GM19043 (cell line): Measurements from ENCODE around the gene THAP7.
A peak's percentile ranks its signal among the peaks of the same experiment; 100 is the strongest.

Experiments
- ATAC-seq: cut with Tn5 transposase; IDR thresholded peaks from one replicate; pipeline ENCODE4 v1.9.1; 2021; ENCODE audit warnings: low read depth; ENCODE audit not compliant: unreplicated experiment

Gene THAP7

GRCh38 chr22:21031545-21032036 is 29.7 kb upstream of the THAP7 start:
- no peak for ATAC-seq

GRCh38 chr22:21030621-21031544 is 29.0 kb upstream of the THAP7 start:
- no peak for ATAC-seq

GRCh38 chr22:21030032-21030431 is 28.1 kb upstream of the THAP7 start:
- no peak for ATAC-seq

DNA sequence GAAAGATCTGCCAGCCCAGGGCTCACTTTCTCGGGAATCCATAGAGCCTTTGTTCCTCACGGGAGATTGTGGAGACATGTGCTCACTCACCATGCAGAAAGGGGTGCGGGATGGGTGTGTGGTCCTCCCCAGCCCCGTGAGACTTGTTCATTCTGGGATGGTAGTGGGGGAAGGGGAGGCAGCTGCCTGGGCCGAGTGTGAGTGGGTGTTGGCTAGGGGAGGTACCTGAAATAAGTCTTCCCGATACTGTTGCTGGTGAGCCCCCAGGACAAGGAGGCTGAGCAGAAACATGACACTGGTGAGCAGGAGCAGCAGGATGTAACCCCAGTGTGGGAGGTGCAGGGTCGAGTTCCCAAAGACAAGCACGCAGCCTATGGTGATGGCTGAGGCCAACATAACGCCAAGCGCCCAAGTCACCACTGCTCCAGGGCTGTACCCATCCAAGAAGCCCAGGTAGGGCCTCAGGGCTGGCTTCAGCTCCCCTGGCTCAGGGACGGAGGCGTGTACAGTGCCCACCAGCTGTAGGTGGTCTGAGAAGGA is 27.6 kb upstream of the THAP7 start:
- no peak for ATAC-seq

DNA sequence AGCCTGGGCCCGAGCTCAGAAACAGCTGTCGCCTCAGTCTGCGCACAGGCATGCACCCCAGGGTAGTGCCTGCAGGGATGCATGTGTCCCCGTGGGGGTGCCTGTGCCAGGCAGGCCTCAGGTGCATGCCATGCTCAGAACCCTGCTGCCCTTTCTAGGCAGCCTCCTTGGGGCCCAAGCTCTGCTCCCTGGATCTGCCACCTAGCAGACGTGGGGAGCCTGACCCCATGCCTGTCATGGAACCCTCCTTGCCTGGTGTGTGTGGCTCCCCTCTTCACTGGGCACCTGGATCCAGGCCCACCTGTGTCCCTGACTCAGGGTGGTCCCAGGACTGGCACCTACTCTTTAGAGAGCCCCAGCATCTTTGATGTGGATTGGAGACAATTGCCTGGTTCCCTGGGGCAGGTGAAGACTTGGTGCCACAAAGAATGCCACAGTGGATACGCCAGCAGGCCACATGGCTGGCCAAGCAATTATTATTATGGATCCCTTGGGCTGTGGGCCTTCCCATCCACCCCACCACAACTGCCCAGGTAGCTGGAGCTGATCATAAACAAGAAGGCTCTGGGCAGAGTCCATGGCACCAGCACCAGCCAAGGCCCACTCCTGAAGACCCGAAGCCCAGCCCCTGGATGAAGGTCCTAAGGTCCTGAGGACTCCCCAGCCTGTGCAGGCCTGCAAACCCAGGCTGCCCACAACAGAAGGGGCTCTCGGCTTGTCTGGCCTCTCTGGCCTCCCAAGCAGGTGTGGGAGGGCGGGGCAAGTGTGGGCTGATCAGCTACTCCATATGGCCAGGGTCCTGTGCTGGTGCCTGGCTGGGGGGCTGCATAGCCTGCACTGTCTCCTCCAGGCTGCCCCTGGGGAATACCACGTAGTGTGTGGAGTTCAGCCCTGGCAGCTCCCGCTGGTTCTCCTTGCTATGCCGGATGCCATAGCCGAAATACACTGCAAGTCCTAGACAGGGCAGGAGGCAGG is 26.6 kb upstream of the THAP7 start:
- ATAC-seq: no peak

DNA sequence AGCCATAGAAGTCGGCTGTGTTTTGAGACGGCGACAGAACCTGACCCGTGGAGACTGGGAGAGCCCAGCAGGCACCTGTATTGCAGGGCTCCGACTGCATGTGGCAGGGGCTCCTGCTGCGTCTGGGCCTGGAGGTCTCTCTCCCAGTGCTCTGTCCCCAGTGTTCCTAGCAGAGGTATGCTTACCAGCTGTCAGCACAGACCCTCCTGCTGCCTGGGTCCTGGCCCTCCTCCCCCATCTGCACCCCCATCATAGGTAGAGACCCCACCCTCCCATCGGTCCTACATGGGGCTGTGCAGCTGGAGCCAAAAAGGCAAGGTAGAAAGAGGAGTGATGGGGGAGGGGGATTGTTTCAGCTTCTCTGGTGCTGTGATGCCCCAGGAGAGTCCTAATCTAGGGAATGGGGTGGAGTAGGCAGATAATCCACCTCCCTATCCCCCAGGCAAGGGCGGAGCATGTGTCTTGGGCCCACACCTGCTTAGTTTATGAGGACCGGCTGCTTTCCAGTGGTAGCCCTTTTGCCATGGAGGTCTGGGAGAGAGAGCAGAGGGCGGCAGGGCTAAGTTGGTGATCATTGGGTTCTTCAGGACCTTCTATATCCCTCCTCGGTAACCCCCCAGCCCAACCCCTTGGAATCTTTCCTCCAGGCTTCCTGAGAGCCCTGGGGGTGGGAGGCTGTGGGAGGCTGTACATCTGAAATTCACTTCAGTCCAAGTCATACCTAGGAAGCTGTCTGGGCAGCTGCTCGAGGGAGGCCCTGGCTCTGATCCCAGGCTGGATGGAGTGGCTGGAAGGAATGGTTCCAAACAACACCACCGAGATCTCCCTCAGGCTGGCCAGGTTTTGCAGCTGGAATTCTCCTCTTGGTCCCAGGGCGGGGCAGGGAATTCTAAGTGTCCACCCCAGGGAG is 25.1 kb upstream of the THAP7 start:
- ATAC-seq: no peak

GRCh38 chr22:21025763-21026755 is 24.1 kb upstream of the THAP7 start:
- no peak for ATAC-seq

DNA sequence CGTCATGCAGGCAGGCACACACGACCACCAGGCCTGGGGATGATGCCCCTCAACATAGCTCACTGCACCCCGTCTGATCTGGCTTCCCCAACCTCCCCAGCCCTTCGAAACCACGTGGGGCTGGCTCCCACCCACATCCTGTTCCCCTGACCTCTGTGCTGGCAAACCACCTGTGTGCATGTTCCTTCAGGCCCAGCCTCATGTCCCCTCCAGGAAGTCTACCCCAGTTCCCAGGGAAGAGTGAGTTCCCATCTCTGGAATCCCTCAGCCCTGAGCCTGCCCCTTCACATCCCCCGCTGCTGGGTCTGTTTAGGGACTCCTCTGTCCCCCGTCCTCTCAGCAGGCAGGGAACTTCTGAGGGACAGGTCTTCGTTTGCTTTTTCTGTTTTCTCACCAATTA is 23.3 kb upstream of the THAP7 start:
- no peak for ATAC-seq

GRCh38 chr22:21022955-21023614 is 21.2 kb upstream of the THAP7 start:
- no peak for ATAC-seq

DNA sequence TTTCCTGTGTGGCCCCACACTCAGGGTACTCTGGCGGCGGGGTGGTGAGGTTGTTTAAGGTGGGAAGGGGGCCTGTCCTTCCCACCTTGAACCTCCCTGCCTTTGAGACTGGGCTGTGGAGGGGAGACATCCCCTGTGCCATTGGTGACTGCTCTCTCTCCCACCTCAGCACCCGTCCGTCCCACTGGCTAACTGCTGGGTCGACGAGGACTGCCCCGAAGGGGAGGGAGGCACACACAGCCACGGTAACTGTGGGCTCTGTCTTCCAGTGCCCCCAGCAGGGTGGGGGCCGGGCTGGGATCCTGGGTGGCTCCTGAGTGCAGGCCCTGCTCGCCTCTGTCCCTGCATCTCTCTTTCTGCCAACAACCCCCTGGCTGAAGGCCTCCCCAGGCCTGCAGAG is 20.6 kb upstream of the THAP7 start:
- ATAC-seq: no peak

GRCh38 chr22:21020802-21021429 is 19.0 kb upstream of the THAP7 start:
- ATAC-seq: no peak

DNA sequence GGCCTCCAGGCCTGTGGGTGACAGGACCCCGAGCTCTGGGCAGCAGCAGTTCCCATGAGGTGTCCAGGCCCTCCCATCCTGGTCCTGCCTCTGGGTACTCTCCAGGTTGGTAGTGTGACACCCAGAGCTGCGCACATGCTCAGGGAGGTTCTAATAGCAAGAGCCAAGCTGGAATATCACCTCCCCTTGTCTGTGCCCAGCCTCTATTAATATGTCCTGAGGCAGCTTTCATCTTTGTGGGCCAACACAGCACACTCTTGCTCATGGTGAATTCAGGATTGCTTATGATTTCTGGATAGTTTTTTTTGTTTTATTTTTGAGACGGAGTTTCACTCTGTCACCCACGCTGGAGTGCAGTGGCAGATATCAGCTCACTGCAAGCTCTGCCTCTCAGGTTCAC is 16.4 kb upstream of the THAP7 start:
- no peak for ATAC-seq

DNA sequence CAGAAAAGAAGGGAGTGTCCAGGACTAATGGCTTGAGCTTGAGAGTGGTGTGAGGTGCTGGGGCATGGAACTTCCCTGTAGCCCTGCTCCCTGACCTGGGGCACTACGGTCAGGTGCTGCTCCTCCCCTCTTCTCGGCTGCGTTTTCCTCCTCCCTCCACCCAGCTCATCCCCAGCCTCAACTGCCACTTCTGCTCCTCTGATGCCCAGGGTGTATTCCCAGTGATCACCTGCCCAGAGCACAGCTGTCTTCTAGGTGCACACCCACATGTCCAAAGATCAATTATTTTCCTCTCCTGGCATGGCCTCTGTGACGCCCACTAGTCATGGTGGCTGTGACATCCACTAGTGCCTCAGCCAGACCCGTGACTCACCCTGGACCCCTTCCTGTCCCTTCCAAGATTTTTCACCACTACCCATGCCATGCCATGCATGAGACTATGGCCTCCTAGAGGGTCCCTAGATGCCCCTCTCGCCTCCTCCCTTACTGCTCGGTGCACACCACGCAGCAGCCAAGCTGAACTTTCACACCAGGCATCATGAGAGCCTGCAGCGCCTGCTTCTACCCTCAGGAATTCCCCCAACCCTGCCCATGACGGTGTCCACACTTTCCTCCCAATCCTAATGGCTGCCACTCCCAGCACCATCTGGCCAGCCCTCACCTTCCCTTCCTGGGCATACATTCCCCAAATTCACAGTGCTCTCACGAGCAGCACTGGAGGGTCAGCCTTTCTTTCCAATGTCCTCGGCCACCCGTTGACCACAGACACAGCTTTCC is 14.9 kb upstream of the THAP7 start:
- ATAC-seq: no peak

DNA sequence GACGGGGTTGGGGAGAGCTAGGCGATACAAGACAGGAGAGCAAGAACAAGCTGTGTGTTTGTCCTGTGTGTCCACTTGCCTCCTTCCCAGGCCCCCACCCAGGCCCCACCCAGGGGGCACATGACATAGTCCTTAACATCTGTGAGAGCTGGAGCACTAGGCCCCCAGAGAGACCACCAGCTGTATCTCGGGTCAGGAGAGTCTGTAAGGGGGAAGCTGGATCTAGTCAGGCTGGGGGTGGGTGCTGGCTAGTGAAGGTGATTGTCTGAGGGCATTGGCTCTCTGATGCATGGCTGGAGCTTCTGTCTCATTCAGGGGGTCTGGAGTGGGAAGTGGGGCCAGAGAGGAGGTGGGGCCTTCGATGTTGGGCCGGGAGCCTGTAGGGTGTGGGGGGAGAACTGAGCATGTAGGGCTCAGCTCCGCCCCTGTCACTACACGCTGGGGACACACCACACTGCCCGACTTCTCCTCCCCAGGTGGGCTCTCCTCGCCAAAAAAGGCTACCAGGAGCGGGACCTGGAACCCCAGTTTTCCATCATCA is 13.6 kb upstream of the THAP7 start:
- ATAC-seq: no peak

DNA sequence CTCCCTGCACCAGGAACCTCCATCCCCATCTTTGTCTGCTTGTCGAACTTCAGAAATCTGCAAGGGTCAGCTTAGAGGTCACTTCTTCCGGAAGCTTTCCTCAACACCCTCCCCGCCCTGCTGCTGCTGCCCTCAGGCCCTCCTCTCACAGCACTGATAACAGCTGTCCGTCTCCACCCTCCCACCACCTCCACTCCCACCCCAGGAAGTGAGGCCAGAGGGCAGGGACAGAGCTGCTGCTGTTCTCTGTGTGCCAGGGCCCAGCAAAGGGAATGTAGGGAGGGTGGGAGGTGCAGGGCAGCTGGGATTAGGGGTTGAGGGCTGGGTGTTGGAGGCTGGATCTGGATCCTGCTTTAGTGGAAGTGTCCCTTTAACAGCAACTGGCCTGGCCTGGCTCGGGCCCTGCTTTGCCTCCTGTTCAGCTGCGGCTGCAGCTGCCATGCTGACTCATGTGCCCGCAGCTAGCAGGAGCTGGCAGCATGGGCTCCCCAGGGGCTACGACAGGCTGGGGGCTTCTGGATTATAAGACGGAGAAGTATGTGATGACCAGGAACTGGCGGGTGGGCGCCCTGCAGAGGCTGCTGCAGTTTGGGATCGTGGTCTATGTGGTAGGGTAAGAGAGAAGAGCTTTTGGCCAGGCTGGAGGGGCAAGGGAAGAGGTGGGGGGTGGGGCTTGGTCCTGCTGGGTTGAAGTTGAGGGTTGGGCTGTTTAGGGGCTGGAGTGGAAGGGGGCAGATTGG is 13.0 kb upstream of the THAP7 start, which contains the start of gene P2RX6:
TSS of gene P2RX6 (plus strand) at position 440 of the 740 bp plus-strand sequence. CDS start at position 450, 10 bp downstream.
- ATAC-seq: no peak

GRCh38 chr22:21014202-21014725 is 12.3 kb upstream of the THAP7 start:
- ATAC-seq: peak; percentile 88
